NCI-H1417 treated with DMSO at 0.1 percent for 48 hours (cell line): ENCODE data around the gene HOXA11.

Source experiments
- DNase-seq: peaks from one replicate; lab custom pipeline; 2025; lab: John Stamatoyannopoulos, UW

Gene HOXA11

DNA sequence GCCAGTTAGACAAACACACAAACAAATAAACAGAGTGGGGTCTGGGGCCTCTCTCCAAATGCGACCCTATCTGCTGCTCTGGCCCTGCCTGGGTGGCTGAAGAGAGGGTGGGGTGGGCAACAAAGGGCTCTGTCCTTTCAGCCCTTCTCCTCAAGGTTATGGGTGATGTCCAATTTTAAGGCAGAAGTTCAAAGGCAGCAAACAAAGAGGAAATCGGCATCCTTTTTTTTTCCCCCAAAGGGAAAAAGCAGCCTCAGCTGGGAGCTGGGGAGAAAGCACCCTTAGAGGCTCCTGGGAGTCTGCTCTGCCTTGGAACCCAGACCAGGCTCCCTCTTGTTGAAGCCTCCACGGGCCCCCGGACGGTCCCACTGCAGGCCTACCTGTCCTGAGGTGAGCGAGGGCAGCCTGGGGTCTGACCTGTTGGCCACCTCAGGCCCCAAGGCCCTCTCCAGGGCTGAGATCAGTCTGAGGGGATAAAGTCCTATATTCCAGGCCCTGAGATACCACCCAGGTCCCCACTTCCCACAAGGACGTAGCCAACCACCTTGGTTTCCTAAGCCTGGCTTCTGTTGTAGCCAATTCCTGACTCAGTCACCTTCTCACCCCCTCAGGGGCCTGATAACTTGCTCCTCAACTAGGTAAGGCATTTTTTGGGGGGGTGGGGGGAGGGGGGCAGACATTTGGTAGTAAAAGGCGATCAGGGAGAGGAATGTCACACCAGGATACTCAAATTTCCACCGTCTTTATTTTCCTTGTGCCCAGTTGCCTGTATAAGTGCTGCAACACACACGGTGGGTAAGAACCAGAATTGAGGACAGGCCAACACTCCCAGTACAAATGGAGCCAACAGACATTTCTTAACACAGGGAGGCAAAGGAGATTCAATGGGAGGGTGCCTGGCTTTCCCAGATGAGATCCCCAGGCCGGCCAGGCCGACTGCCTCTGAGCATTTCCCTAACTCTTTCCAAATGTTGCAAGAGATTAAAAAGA is 4.3 kb downstream of the HOXA11 start:
- no peak for DNase-seq

DNA sequence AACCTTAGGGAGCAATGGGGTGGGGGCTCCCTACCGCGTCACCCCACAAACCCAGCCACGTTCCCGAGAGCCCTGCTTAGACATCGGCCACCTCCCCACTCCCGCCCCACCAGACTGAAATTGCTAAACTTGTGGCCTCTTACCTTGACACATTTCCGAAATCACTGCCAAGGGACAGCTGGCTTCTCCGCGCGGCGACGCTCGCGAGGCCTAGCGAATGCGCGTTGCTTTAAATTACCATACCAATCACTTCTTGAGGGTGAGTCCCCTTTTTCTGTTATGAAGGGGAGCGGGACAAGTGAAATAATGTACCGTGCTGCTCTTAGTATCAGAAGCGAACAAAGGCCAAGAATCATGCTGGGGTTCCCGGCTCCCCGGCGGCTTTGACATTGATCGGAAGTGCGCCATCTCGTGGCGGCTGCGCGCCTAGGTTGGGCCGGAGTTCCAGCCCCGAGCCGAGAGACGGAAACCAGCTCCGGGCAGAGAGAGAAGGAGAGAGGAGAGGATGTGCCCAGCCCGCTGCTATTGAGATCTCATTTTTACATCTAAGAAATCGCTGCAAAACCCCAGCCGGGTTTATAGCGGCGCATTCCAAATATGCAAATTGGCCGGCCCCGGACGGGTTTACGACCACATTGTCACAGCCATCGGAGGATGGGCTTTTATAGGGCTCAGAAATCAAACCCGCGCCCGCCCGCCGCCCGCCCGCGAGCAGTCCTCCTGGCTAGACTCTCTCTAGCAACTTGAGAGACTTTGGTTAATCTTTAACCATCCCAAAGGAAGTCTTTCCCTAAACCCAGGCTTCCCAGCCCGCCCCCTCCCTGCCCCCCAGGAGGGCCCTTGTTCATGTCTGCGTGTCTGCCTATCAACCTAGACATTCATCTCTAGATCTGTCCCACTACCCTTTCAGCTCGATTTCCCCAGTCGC is 5.3 kb downstream of the HOXA11 start:
- DNase-seq, result no peak

DNA sequence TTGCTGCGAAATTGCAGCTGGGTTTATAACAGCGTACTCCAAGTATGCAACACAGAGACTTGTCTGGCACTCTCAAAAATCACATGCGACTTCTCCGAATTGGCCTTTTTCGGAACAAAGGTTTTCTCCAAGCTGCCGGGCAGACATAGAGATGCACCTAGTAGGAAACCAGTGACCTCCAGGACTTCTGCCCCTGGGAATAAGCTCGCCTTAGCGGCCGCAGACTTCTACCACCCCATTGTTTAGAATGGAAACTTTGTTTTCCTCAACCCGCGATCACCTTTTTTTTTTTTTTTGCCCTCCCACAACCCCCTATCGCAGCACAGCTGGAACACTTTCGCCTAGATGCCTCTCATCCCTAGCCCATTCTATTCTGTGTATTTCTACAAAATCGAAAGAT is 6.0 kb downstream of the HOXA11 start:
- DNase-seq, result no peak

DNA sequence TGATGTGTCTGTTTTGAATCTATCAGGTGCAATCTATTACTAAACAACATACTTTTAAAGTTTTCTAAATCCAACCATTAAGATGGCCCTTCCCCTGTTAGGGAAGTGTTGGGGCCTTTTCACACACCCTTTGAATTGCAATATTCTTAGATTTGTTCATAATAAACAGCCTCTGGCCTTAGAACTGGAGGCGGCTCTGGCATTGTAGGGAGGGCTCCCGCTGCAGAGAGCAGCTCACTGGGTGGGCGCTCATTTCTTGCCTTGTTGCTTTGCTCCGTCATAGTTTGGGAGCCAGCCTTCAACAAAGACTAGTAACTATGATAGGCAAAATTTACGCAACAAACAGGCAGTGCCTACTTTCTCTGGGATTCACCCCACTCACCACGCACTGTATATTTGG is 6.7 kb downstream of the HOXA11 start:
- no peak for DNase-seq

DNA sequence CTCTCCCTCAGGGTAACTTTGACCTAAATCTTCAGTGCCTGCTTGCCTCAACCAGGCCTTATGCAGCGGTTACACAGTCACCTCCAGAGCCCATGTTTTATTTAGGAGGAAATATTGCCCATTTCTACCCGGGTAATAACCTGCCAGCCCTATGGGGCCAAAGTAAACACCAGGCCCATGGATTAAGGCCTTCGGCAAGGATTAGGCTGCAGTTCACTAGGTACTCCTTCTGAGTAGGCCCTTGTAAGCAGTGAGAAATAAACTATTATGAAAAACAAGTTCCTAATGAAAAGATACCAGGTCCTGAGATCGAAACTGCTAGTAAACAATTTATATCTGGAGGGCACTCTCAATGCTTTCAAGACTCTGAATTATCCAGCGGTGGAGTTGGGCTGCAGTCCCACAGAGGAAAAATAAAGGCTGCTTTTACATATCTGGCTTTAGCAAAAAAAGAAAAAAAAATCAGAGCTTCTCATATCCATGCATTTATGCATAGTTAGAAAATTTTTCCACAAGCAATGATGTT is 7.2 kb downstream of the HOXA11 start:
- DNase-seq, result no peak

DNA sequence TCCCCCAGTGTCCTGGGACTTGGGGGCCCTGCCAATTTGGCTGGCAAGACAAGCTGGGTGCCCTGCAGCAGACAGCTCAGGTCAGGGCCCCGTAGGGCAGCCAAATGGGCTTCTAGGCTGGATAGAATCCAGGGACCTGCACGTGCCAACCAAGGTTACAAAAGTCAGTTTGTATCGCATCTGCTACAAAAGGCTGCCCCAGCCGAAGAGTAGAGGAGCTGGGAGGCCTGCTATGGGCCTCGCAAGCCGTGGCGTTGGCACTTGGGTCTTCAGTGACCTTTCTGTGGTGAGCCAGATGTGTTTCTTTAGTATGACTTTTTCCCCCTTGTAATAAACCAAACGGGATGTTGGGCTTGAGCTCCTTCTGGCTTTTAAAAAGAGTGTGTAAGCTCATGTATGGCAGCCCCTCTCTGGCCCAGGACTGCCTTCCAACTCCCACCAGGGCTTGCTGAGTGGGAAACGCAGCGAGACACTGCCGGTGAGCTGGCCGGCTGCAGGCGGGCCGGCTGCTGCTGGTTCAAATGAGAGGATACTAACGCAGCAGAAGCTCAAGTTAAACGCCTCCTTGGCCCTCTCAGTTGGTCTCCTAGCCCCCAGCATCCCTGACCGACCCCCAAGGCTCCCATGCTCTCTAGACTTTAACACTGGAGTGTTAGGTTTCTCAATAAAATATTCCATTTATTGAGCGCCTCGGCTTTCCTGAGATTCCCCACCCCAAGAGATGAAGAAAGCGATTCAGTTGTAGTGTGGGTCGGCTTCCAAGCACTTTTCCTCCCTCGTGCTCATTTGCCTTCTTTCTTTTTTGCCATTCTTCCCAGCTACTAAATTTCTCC is 7.9 kb downstream of the HOXA11 start:
- no peak for DNase-seq

DNA sequence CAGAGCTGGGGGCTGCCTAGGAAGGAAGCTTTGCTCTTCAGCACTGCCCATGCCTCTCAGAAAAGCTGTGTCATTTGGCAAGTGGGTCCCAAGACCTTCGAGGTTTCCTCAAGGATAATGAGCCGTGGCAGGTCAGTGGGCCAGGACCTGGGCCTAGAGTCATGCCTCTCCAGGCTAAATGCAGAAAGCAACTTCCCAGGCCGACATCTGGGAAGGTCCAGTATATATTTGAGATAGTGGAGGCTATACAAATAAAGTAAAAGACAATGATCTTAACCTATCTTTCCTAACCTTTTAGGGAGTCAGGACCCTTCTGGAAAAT is 8.5 kb downstream of the HOXA11 start:
- no peak for DNase-seq

DNA sequence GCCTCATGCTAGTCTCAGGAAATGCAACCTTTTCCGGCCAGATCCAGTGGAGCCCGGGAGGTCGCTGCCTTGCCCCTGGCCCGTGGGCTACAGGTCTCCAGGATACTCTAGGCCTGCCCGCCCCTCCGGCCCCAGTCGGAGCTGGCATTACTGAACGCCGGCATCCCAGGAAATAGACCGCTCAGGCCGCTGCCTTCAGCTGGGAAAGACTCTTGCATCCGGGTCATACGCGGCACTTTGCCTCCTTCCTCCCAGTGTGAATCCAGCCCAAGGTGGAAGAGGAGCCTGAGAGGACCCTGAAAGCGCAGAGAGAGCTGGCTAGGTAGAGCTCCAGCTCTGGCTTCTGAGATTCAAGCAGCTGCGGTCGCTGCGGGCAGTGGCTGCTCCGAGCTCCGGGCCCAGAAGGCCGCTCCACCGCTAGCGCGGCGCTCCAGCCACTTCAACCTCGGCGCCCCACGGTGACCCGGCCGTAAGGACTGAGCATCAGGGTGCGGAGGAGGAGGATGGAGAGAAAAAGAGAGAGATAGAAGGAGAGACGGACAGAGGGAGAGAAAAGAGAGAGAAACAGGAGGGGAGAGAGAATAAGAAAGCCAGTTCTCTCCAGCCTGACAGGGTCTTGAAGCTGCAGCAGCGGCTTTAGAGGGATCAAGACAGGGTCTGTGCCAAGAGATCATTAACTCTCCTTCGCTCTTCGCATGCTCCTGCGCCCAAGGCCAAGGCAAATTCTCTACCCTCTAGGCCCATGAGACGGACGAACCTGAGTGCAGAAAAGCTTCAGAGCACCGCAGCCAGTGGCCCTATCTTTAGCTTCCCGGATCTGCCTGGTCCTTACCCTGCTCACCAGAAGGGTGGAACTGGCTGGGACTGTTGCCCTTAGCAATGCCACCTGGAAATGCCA is 9.2 kb downstream of the HOXA11 start:
- DNase-seq, result no peak

DNA sequence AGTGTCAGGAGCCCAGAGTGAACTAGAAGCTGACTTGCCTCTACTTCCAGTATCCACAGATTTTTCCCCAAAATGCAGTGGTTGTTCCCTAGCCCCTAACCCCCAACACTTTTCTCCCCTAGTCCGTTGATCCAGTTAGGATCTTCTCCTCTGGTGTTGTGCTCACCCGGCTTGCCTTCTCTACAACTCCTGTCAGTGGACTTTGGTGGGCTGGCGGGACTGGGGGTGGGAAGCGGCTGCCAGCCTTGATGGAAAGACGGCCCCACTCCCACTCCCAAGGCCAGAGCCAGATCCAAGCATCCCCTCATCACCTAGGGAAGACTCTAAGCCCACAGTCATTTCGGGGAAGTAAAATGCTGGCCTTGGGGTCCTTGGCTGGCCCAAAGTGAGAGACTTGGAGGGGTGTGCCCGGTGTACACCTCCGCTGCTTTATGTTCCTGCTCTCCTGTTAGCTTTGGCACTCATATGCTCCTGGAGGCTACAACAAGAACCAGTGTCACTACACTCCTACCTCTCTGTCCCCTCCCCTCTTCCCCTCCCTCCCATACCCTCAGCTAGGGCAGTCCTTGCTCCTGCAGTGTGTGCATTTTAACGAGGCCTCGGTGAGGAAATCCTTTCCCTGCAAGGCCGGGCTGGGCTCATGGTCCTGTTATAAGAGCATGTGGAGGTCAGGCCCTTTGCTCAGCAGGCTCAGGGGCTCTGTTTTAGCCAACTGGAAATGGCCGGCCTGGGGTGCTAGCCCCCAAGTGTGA is 10.0 kb downstream of the HOXA11 start:
- no peak for DNase-seq

DNA sequence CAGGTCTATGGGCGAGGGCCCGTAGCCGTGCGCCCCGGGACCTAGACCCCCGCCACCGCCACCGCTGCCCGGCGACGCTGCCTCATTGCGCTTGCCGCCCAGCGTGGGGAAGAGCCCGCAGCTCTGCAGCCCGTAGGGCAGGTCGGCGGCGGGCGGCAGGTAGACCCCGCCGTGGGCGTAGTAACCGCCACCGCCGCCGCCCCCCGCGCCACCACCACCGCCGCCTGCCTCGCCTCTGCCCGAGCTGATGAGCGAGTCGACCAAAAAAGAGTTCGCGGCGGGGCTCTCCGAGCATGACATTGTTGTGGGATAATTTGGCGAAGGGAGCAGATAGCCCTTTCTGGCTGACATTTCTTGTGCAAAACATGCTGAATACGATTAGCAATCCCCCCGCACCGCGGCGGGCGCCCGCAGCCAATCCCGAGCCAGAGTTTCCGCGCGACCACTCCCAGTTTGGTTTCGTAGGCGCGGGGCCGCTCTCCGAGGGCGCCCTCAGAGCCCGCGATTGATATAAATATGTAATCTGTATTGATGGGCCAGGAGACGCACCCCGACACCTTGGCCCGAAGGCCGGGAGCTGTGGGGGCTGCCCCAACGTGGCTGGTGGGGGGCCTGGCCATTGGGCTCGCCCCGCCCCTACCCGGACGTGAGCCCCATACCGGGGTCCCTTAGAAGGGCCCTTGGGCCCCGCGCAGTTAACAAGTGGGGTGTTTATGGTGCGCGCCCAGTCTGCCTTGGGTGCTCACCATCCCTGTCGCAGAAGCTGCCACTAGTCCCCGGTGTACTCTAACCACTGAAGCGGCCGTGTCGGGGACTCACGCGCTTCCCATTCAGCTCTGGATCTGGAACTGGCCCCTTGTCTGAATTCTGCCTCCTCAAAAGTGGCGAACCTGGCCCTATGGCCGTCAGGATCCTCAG is 10.8 kb downstream of the HOXA11 start, which contains the start of gene HOXA10:
Gene HOXA10 (minus strand): TSS at position 365 of the 918 bp plus-strand sequence. CDS start 14 bp downstream, at position 351.
- DNase-seq, result no peak

DNA sequence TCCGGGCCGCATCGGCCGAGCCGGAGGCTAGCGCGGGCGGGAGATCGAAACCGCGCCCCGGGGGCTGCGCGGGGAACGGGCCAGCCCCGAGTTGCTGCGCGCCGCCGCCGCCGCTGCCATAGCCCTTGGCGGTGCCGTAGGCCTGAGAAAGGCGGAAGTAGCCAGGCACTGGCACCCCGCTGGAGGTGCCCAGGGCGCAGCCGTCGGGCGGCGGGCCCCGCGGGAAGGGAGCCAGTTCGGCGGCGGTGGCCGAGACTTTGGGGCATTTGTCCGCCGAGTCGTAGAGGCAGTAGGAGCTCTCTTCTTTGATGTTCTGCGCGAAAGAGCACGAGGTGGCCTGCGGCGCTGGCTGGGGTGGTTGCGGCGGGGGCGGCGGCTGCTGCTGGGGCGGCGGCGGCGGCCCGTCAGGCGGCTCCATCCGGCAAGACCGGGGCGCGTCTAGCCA is 11.5 kb downstream of the HOXA11 start:
- no peak for DNase-seq

DNA sequence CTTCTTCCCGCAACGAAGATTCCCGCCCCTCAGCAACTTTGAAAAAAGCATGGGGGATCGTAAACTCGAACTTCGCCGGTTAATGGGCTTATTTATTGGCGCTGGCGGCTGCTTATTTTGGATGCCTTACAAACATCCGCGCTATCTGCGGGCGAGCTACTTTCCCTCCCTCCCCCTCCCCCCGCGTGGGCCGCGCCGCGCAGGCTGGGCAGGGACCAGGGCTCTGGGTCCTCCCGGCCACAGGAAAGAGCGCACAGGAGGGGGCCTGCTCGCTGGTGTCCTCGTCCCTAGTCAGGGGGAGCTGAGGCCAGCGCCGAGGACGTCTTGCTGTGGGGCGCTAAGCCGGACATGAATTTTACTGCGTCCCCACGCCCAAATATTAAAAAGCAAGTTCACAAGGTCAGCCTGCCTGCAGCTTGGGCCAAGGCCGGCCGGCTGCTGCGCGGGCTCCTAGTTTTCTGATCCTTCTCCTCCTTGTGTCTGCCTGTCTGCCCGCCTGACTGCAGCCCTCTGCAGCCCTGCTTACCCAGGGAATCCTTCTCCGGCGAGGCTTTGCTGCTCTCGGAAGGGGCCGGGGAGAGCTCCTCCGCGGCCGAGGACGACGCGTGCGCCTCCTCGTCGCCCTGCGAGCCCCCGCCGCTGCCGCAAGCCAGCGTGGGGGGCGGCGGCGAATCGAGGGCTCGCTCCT is 12.1 kb downstream of the HOXA11 start:
- no peak for DNase-seq

DNA sequence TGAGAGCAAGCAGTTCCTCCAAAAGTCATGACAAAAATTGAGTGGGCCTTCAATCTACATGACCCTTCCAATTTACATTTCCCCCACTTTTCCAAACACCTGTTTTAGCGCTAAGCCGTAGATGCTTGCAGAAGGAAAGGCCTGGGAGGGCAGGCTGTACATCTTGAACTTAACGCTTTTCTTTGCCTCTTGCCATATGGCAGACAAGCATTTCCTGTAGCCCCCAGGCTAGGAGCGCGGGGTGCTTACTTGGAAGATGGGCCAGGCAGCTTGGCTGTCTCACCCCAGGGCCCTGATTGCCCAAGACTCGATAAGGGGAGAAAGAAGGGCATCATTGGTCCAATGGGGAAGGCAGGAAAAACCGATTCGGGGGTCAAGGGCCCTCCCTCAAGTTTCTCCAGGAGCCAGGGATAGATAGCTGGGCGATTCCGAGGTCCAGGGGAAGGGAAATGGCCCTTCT is 12.7 kb downstream of the HOXA11 start:
- DNase-seq, result no peak

DNA sequence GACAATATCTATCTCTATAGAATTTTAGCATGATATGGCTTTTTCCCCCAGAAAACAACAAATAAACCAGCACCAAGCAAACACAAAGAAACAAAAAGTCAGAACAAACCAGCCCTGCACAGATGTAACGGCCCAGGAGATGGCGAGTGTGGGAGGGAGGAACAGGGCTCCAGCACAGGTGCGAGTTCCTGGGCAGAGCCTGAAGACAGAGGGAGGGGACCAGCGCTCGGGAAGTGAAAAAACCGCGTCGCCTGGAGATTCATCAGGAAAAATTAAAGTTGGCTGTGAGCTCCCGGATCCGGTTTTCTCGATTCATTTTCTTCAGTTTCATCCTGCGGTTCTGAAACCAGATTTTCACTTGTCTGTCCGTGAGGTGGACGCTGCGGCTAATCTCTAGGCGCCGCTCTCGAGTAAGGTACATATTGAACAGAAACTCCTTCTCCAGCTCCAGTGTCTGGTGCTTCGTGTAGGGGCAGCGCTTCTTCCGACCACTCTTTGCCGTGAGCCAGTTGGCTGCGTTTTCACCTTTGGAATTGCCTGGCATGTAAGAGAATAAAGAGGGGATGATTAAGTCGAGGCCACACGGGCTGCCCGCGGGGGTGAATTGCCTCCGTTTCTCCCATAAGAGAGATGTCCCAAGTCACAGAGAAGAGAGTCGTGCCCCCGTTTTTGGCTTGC is 13.3 kb downstream of the HOXA11 start:
- DNase-seq, result peak; percentile 46

DNA sequence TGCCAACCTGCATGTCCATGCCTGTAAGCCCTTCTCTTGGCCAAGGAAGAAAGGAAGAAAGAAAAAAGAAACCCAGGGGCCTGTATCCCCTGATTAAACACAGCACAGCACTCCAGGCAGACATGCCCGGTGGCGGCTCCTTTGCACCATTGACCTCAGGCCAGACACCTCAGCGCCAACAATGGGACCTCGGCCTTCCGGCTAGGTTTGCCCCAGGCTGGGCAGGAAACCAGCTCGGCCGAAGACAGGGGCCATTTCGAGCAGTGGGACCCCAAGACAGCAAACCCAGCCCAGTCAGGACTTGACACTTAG is 13.8 kb downstream of the HOXA11 start:
- no peak for DNase-seq

DNA sequence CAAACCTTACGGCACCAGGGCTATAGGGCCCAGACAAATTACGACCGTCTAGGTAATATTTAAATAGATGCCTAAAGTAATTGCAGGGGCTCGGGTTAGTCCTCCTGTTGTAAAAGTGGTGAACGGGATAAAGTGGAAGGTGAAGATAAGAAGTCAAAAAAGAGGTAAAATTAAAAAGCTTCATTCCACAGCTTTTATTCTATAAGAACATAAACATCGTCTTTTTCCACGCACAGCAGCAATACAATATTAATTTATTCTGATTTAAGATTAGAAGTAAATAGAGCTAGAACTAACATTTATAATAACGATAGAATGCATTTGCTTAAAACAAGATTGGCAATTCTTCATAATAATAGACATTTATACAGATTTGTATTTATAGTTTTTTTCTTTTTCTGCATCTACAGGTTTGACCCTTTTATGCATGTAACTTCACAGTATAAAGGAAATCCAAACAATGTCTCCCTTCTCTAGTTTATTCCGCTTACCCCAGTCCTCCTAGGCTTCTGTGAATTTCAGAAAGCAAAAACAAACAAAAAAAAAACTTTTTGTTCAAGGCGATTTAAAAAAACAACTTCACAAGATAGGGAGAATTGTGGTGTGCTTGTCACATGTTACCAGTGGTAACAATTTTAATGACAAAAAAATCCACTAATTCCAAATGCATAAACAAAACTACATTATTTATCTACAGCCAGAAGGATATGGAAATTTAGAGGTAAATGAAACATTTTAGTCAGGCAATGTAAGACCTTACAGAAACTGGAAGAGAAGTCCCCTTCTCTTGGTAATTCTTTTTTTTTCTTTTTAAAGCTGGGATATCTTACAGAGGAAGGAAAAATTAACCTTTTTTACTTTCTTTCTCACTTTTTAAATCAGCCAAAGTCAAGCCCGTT is 14.4 kb downstream of the HOXA11 start:
- no peak for DNase-seq
